CD4-positive, alpha-beta T cell (primary cell): ENCODE data around the gene RCOR1. TPM values are rescaled to one million over a fixed set of nuclear protein-coding genes. Genes with fewer than 3 reads are reported as not detected.
A peak's percentile ranks its signal among the peaks of the same experiment; 100 is the strongest.

ENCODE experiments used
- ATAC-seq: fragments of 200-7000 bp; cut with Tn5 transposase; one replicate; pipeline ENCODE4 v1.10.0; 2022; ENCODE audit warnings: mild to moderate bottlenecking; ENCODE audit not compliant: poor library complexity
- CTCF ChIA-PET: fragments of 350-600 bp; sonication (Branson Sonifier 250); formaldehyde crosslinking; loops from one replicate; lab custom pipeline; 2021; ENCODE audit warnings: antibody characterized with exemption, inconsistent platforms; lab: Charles Lee
- POLR2A ChIA-PET: fragments of 350-600 bp; sonication (Branson Sonifier 250); formaldehyde crosslinking; loops from one replicate; lab custom pipeline; 2021; ENCODE audit warnings: antibody characterized with exemption, inconsistent platforms; lab: Charles Lee
- DNase-seq, 14 experiments: peaks; one replicate each; pipeline ENCODE4 v3.0.0-alpha.2; 2013 to 2020; ENCODE audit warnings: mixed read lengths in 2 of 14
- H3K27ac ChIP-seq, 2 donors: one replicate each; pipeline versions ENCODE4 v1.5.1 to v1.7.0; 2013; ENCODE audit warnings: low read length in 2 of 2, low read depth in 1 of 2, mild to moderate bottlenecking in 1 of 2
- H3K27me3 ChIP-seq, 2 experiments: 1 replicate in 1 of 2; 2 replicates in 1 of 2; pipeline versions ENCODE4 v1.6.1 to v1.7.0; 2013; ENCODE audit warnings: low read length in 2 of 2, control low read depth in 1 of 2, mild to moderate bottlenecking in 1 of 2, moderate library complexity in 1 of 2; ENCODE audit not compliant: insufficient read depth in 2 of 2, control insufficient read depth in 1 of 2
- H3K36me3 ChIP-seq: one replicate; pipeline ENCODE4 v1.6.1; 2013; ENCODE audit warnings: low read length, control low read depth; ENCODE audit not compliant: insufficient read depth
- H3K4me1 ChIP-seq: one replicate; pipeline ENCODE4 v1.6.1; 2013; ENCODE audit warnings: low read length, control low read depth; ENCODE audit not compliant: insufficient read depth
- H3K4me3 ChIP-seq: one replicate; pipeline ENCODE4 v1.5.1; 2013; ENCODE audit warnings: mild to moderate bottlenecking, low read length, moderate library complexity
- H3K9me3 ChIP-seq, 2 experiments: 1 replicate in 1 of 2; 2 replicates in 1 of 2; pipeline versions ENCODE4 v1.6.1 to v1.7.0; 2013; ENCODE audit warnings: low read length in 2 of 2, mild to moderate bottlenecking in 2 of 2, control low read depth in 1 of 2, moderate library complexity in 1 of 2; ENCODE audit not compliant: control insufficient read depth in 1 of 2, insufficient read depth in 1 of 2
- H3K27ac Mint-ChIP-seq: one replicate; pipeline ENCODE4 v1.8.0; 2020; ENCODE audit warnings: mixed read lengths
- H3K27me3 Mint-ChIP-seq: one replicate; pipeline ENCODE4 v1.8.0; 2021; ENCODE audit warnings: mixed read lengths
- H3K36me3 Mint-ChIP-seq: one replicate; pipeline ENCODE4 v1.8.0; 2021; ENCODE audit warnings: low read depth, mixed read lengths
- H3K4me1 Mint-ChIP-seq: one replicate; pipeline ENCODE4 v1.8.0; 2021; ENCODE audit warnings: low read depth, mixed read lengths
- H3K4me3 Mint-ChIP-seq: one replicate; pipeline ENCODE4 v1.8.0; 2020; ENCODE audit warnings: mild to moderate bottlenecking, mixed read lengths
- H3K9me3 Mint-ChIP-seq: one replicate; pipeline ENCODE4 v1.8.0; 2020; ENCODE audit warnings: mixed read lengths
- CTCF ChIP-seq: fragments of 200-600 bp; IDR thresholded peaks from one replicate; pipeline ENCODE4 v1.8.0; 2022; ENCODE audit warnings: antibody characterized with exemption, mild to moderate bottlenecking
- intact Hi-C, 2 experiments: fragments of 100-400 bp; cut with DNase I in 1 of 2; cut with micrococcal nuclease in 1 of 2; formaldehyde crosslinking; loops; one replicate each; pipeline versions ENCODE4 v1.15.1 to v1.9.0; 2023 to 2025; cut with DNase I, micrococcal nuclease
- total RNA-seq, 174 experiments: library from RNA in 2 of 174; stranded (reverse) in 2 of 174; gene quantifications; one replicate each; pipeline ENCODE4 v1.2.3 and lab custom pipeline; 2021 to 2026

The RCOR1 gene
- total RNA-seq, 2 experiments from 2014 or later = 20.5 to 23.1 TPM

- no peak for ATAC-seq
- no peaks in the 10 kb centered on the region for H3K9me3 ChIP-seq
- Mint-ChIP-seq H3K9me3 (no peaks in the 10 kb centered on the region), H3K4me3 (no peak overlapping the region), H3K4me1 (peaks cover 20% of the 10 kb centered on the region), H3K36me3 (peaks cover 10% of the 10 kb centered on the region), H3K27ac (no peak overlapping the region), H3K27me3 (no peaks in the 10 kb centered on the region)
- H3K4me3 ChIP-seq = no peak overlapping the region
- H3K27ac ChIP-seq = no peak overlapping the region
- no peaks in the 10 kb centered on the region for H3K4me1 ChIP-seq
- TF ChIP-seq CTCF = no peak
- no peak for DNase-seq
- no peaks in the 10 kb centered on the region for H3K27me3 ChIP-seq
- peaks cover 7% of the 10 kb centered on the region for H3K36me3 ChIP-seq
- ChIA-PET POLR2A (no interaction called here), CTCF (no interaction called here)
- intact Hi-C loops = no loop called here
Observed at GRCh38 chr14:102688290-102688689, 95.8 kb downstream of the RCOR1 start.

- H3K27me3 ChIP-seq = no peaks in the 10 kb centered on the region
- CTCF ChIA-PET = no interaction called here
- H3K4me3 ChIP-seq = no peak overlapping the region
- H3K27ac Mint-ChIP-seq = peak overlapping the region; percentile 7
- H3K4me1 Mint-ChIP-seq = peaks cover 28% of the 10 kb centered on the region
- H3K36me3 Mint-ChIP-seq = no peaks in the 10 kb centered on the region
- no peak overlapping the region for H3K27ac ChIP-seq
- no peak for TF ChIP-seq CTCF
- no peak overlapping the region for H3K4me3 Mint-ChIP-seq
- no peak for DNase-seq
- intact Hi-C loops = loop anchor here in 1 of 2 experiments (5.0 kb wide), 1 partner anchor 387 kb away; no protein-coding TSS in a partner anchor
- POLR2A ChIA-PET = no interaction called here
- no peaks in the 10 kb centered on the region for H3K9me3 Mint-ChIP-seq
- no peak for ATAC-seq
- H3K9me3 ChIP-seq = no peaks in the 10 kb centered on the region
- H3K4me1 ChIP-seq = no peaks in the 10 kb centered on the region
- no peaks in the 10 kb centered on the region for H3K36me3 ChIP-seq
- H3K27me3 Mint-ChIP-seq = no peaks in the 10 kb centered on the region
Observed at GRCh38 chr14:102690509-102691286, 98.2 kb downstream of the RCOR1 start.

- no peak overlapping the region for H3K4me3 ChIP-seq
- H3K27me3 Mint-ChIP-seq = no peaks in the 10 kb centered on the region
- intact Hi-C loops = loop anchor here in 1 of 2 experiments (2.0 to 5.0 kb wide), 2 partner anchors 386 to 399 kb away; no protein-coding TSS in a partner anchor
- H3K27ac ChIP-seq = no peak overlapping the region
- H3K9me3 Mint-ChIP-seq = no peaks in the 10 kb centered on the region
- ChIA-PET CTCF (no interaction called here), POLR2A (no interaction called here)
- peaks cover 32% of the 10 kb centered on the region for H3K4me1 Mint-ChIP-seq
- no peak for TF ChIP-seq CTCF
- no peak overlapping the region for H3K4me3 Mint-ChIP-seq
- no peak for DNase-seq
- no peak for ATAC-seq
- peak overlapping the region; percentile 7 for H3K27ac Mint-ChIP-seq
- no peaks in the 10 kb centered on the region for H3K36me3 ChIP-seq
- no peaks in the 10 kb centered on the region for H3K4me1 ChIP-seq
- H3K36me3 Mint-ChIP-seq = no peaks in the 10 kb centered on the region
- no peaks in the 10 kb centered on the region for H3K9me3 ChIP-seq
- no peaks in the 10 kb centered on the region for H3K27me3 ChIP-seq
Observed at GRCh38 chr14:102691763-102692162, 99.3 kb downstream of the RCOR1 start.
